Measurements from ENCODE around the gene EXOC2. TPM values are rescaled to one million over a fixed set of nuclear protein-coding genes. Genes with fewer than 3 reads are reported as not detected.
A peak's percentile ranks its signal among the peaks of the same experiment; 100 is the strongest.

EXOC2 gene
- total RNA-seq, 2 experiments from 2014 or later, result 31.9 to 35.4 TPM

GRCh38 chr6:603265-603664 is 89.7 kb downstream of the EXOC2 start:
- no peak overlapping the region for H3K4me3 Mint-ChIP-seq
- DNase-seq (no peak), ATAC-seq (ENCODE audit: low read depth) (no peak)
- H3K4me1 Mint-ChIP-seq, result peaks cover 3% of the 10 kb centered on the region
- H3K36me3 Mint-ChIP-seq, result peaks cover 10% of the 10 kb centered on the region
- H3K27ac Mint-ChIP-seq, result no peak overlapping the region
- POLR2A ChIA-PET, result no interaction called here
- peaks cover 3% of the 10 kb centered on the region for H3K9me3 Mint-ChIP-seq
- no peaks in the 10 kb centered on the region for H3K27me3 Mint-ChIP-seq

DNA sequence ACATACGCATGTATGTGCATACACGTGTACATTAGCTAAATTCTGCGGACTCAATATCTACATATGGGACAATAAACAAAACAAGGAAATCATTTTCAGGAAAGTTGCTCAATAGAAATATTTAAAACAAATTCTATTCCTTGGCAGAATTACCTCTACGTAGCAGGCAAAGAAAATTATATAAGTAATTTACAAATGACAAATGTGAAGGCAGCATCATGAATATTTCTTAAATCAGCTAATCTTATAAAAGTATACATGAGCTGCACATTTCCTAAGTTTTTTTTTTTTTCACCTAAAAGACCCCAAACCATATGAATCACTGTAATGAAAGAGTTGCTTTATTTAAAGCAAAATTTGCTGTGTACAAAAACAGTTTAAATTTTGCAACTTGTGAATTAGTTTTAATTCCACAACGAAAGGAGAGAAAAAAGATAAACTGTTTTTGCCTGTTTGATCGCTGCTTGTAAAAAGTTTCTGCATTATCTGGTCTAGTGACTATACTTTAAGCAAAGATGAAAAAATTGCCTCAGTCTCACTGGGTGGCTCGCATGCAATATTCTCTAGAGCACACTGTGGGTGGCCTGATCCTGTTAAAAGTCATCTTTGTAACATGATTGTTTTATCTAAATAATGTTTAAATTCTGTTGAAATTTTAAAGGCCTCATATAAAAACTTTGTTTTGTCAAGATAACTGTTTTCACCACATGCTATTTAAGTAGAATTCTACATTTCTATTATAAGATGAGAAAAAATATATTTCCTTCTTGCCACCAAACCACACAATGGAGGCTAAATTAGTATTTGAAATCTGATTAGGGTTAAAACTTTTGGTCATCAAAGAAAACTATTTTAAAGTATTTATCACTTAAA is 93.1 kb downstream of the EXOC2 start:
- H3K4me3 Mint-ChIP-seq, result no peak overlapping the region
- peaks cover 6% of the 10 kb centered on the region for H3K36me3 Mint-ChIP-seq
- H3K9me3 Mint-ChIP-seq, result no peaks in the 10 kb centered on the region
- no peak overlapping the region for H3K27ac Mint-ChIP-seq
- no peak for ATAC-seq (ENCODE audit: low read depth)
- POLR2A ChIA-PET, result no interaction called here
- H3K4me1 Mint-ChIP-seq, result no peaks in the 10 kb centered on the region
- no peaks in the 10 kb centered on the region for H3K27me3 Mint-ChIP-seq
- no peak for DNase-seq

DNA sequence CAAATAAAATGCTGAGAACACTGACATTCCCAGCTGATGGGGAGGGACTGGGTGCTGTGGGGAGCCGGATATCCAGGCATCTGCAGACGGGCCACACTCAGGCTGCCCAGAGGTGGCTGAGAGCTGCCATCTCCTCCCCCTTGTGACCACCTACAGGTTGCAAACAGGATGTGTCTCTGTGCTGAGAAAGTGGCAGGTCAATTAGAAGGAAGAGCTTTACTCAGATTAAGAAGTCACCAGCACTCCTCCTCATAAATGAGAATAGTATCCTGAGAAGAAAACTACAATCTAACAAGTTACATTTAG is 99.1 kb downstream of the EXOC2 start:
- no peaks in the 10 kb centered on the region for H3K27me3 Mint-ChIP-seq
- POLR2A ChIA-PET, result interaction anchor here (1.3 kb wide), 1 partner anchor 194 kb away, joined by 3 read pairs; no protein-coding TSS in a partner anchor
- no peaks in the 10 kb centered on the region for H3K9me3 Mint-ChIP-seq
- H3K4me1 Mint-ChIP-seq, result no peaks in the 10 kb centered on the region
- DNase-seq, result no peak
- no peak for ATAC-seq (ENCODE audit: low read depth)
- H3K27ac Mint-ChIP-seq, result no peak overlapping the region
- no peak overlapping the region for H3K4me3 Mint-ChIP-seq
- peaks cover 16% of the 10 kb centered on the region for H3K36me3 Mint-ChIP-seq

DNA sequence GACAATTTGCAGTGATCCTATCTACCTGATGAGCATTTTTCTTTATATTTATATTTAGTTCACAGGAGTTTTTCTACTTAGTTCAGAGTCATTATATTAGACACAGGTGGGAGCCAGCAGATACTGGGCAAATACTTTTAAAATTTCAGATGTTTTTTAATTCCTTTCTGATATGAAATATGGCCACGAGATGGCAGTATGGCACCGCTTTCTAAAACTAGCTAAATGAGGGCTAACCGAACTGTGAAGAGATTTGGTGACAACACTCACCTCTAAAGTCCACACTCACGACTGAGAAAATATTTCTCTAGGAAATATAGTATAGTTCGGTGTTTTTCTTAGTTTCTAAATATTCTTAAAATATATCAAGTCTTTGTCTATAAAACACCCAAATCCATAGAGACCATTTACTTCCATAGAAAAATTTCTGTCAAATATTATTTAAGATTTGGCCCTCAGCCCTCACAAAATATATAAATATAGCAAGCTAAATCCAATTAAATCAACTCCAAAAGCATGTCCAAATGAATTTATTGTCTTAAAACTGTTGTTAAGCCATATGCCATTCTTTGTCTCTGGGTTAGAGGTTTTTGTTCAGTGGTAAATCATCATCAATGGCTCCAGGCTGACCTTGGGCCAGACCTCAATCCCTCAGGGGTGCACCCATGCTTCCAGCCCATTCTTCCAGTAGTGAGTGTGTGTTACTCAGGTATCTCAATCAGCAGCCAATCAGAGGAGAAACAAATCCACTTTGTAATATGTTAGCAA is 99.6 kb downstream of the EXOC2 start:
- no peaks in the 10 kb centered on the region for H3K9me3 Mint-ChIP-seq
- POLR2A ChIA-PET, result interaction anchor here (1.3 kb wide), 1 partner anchor 194 kb away, joined by 3 read pairs; no protein-coding TSS in a partner anchor
- H3K27ac Mint-ChIP-seq, result peak overlapping the region; percentile 18
- no peak overlapping the region for H3K4me3 Mint-ChIP-seq
- DNase-seq (no peak), ATAC-seq (ENCODE audit: low read depth) (peak; percentile 66)
- H3K36me3 Mint-ChIP-seq, result peaks cover 16% of the 10 kb centered on the region
- no peaks in the 10 kb centered on the region for H3K4me1 Mint-ChIP-seq
- no peaks in the 10 kb centered on the region for H3K27me3 Mint-ChIP-seq

GRCh38 chr6:589090-589489 is 103.8 kb downstream of the EXOC2 start:
- peaks cover 11% of the 10 kb centered on the region for H3K36me3 Mint-ChIP-seq
- H3K4me3 Mint-ChIP-seq, result no peak overlapping the region
- POLR2A ChIA-PET, result no interaction called here
- no peaks in the 10 kb centered on the region for H3K9me3 Mint-ChIP-seq
- H3K27me3 Mint-ChIP-seq, result no peaks in the 10 kb centered on the region
- no peak for DNase-seq
- no peak for ATAC-seq (ENCODE audit: low read depth)
- H3K27ac Mint-ChIP-seq, result no peak overlapping the region
- H3K4me1 Mint-ChIP-seq, result peaks cover 3% of the 10 kb centered on the region

DNA sequence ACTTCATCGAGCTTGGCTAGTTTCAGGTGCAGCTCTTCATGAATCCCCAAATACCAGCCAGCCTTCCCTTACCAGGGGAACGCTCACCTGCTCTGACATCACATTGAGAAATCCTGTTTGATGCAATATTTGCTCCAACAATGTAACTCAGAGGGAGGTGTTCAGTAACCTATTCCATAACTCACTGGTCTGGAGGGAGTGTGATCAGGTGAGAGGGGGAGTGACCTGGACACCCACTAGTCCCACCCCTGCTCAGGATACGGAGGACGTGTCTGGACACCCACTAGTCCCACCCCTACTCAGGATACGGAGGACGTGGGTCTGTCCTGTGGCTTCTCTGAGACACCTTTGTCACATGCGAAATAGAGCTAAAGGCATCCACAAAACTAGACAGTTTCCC is 106.4 kb downstream of the EXOC2 start:
- DNase-seq, result no peak
- Mint-ChIP-seq H3K36me3 (peaks cover 9% of the 10 kb centered on the region), H3K4me3 (no peak overlapping the region), H3K4me1 (peaks cover 13% of the 10 kb centered on the region), H3K27me3 (no peaks in the 10 kb centered on the region), H3K27ac (no peak overlapping the region), H3K9me3 (no peaks in the 10 kb centered on the region)
- ATAC-seq (ENCODE audit: low read depth), result no peak
- POLR2A ChIA-PET, result no interaction called here

DNA sequence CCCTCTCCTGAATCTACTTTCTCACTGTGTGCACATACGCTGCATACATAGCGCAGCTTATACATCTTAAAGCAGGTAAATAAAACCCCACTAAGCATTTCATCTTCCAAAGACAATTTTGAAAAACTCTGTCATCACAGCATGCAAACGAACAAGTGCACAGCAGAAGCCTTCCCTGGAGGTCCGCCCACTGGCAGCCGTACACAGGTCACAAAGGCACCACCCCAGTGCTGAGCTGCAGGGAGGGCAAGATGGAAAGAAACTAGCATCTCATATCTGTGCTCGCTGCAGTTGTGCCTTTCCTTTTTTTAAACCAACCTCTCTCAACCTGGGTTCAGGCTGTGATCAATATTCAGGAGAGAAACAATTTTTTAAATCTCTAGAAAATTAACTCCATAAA is 109.3 kb downstream of the EXOC2 start:
- H3K27ac Mint-ChIP-seq, result peak overlapping the region; percentile 39
- ATAC-seq (ENCODE audit: low read depth) (no peak), DNase-seq (no peak)
- H3K4me1 Mint-ChIP-seq, result peaks cover 13% of the 10 kb centered on the region
- no peak overlapping the region for H3K4me3 Mint-ChIP-seq
- H3K9me3 Mint-ChIP-seq, result no peaks in the 10 kb centered on the region
- POLR2A ChIA-PET, result no interaction called here
- H3K27me3 Mint-ChIP-seq, result no peaks in the 10 kb centered on the region
- H3K36me3 Mint-ChIP-seq, result peaks cover 2% of the 10 kb centered on the region

DNA sequence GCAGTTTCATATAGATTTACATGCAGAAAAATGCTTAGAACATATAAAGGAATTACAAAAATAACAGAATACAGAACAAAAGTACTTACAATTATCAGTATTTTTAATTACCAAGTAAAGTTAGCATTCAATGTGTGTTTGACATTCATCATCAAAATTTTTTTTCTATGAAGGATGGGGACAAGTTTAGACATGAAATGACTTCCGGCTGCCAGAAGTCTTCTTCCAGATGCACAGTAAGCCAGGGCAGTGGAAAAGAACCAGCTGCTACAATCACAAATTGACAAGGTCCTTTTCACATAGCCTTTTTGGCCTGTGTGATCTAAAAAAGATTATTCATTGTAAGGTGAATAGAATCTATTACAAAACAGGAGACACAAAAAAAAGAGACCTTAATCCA is 109.8 kb downstream of the EXOC2 start:
- Mint-ChIP-seq H3K9me3 (no peaks in the 10 kb centered on the region), H3K27ac (no peak overlapping the region), H3K36me3 (peaks cover 2% of the 10 kb centered on the region), H3K4me3 (no peak overlapping the region), H3K27me3 (no peaks in the 10 kb centered on the region), H3K4me1 (peaks cover 18% of the 10 kb centered on the region)
- ATAC-seq (ENCODE audit: low read depth) (no peak), DNase-seq (no peak)
- POLR2A ChIA-PET, result no interaction called here

DNA sequence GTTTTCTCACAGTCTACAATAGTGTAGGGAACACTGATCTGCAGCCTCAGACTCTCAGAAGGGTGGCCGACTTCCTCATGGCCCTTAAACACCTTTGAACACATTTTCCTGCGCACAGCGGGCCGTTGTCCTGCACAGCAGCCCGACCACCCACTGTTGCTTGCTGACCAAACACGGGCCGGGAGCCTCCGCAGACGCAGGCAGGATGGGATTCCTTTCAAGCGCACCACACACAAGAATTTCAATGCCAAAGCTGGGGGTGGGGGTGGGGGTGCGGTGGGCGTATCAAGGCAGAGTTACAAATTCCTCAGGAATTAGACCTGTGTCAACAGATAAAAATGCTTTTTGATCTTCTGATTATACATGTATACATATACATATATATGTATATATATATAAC is 110.6 kb downstream of the EXOC2 start:
- Mint-ChIP-seq H3K4me1 (peaks cover 21% of the 10 kb centered on the region), H3K9me3 (no peaks in the 10 kb centered on the region), H3K36me3 (peaks cover 2% of the 10 kb centered on the region), H3K27ac (no peak overlapping the region), H3K27me3 (no peaks in the 10 kb centered on the region), H3K4me3 (no peak overlapping the region)
- DNase-seq (no peak), ATAC-seq (ENCODE audit: low read depth) (no peak)
- POLR2A ChIA-PET, result no interaction called here

DNA sequence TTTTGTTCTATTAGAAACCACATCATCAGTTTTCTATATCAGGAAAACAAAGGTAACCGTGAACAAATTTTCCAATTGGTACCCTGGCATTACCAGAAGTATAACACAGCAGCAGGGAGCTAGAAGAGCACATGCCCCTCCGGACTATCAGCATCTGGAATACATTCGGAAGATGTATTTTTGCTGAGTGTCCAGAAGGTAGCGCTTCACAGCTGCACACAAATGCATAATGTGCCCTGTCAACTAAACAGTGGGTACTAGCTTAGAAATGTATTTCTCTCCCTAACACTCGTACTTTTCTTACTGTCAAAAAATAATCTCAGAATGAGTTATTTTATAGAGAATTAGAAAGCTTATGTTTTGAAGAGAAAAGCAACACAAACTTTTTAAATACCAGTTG is 113.6 kb downstream of the EXOC2 start:
- no peak overlapping the region for H3K4me3 Mint-ChIP-seq
- peaks cover 20% of the 10 kb centered on the region for H3K36me3 Mint-ChIP-seq
- DNase-seq, result no peak
- no peak for ATAC-seq (ENCODE audit: low read depth)
- H3K9me3 Mint-ChIP-seq, result peaks cover 4% of the 10 kb centered on the region
- H3K27ac Mint-ChIP-seq, result no peak overlapping the region
- no peaks in the 10 kb centered on the region for H3K27me3 Mint-ChIP-seq
- H3K4me1 Mint-ChIP-seq, result peaks cover 20% of the 10 kb centered on the region
- POLR2A ChIA-PET, result interaction anchor here (0.7 kb wide), 1 partner anchor 173 kb away, joined by 3 read pairs; no protein-coding TSS in a partner anchor

- ATAC-seq (ENCODE audit: low read depth), result no peak
- no peak for DNase-seq
- Mint-ChIP-seq H3K9me3 (peaks cover 4% of the 10 kb centered on the region), H3K27me3 (no peaks in the 10 kb centered on the region), H3K4me3 (no peak overlapping the region), H3K27ac (no peak overlapping the region), H3K36me3 (peaks cover 32% of the 10 kb centered on the region), H3K4me1 (peaks cover 5% of the 10 kb centered on the region)
- POLR2A ChIA-PET, result no interaction called here
Measured at GRCh38 chr6:572596-573265, 120.2 kb downstream of the EXOC2 start.

- Mint-ChIP-seq H3K36me3 (peaks cover 34% of the 10 kb centered on the region), H3K27ac (no peak overlapping the region), H3K9me3 (peaks cover 4% of the 10 kb centered on the region), H3K4me3 (no peak overlapping the region), H3K27me3 (no peaks in the 10 kb centered on the region), H3K4me1 (peaks cover 2% of the 10 kb centered on the region)
- POLR2A ChIA-PET, result no interaction called here
- DNase-seq (no peak), ATAC-seq (ENCODE audit: low read depth) (no peak)
Measured at GRCh38 chr6:571892-572291, 121.0 kb downstream of the EXOC2 start.

- ATAC-seq (ENCODE audit: low read depth), result no peak
- peaks cover 4% of the 10 kb centered on the region for H3K9me3 Mint-ChIP-seq
- H3K4me3 Mint-ChIP-seq, result no peak overlapping the region
- peaks cover 30% of the 10 kb centered on the region for H3K36me3 Mint-ChIP-seq
- H3K27ac Mint-ChIP-seq, result no peak overlapping the region
- H3K27me3 Mint-ChIP-seq, result no peaks in the 10 kb centered on the region
- DNase-seq, result no peak
- POLR2A ChIA-PET, result no interaction called here
- peaks cover 2% of the 10 kb centered on the region for H3K4me1 Mint-ChIP-seq
Measured at GRCh38 chr6:570825-571224, 122.1 kb downstream of the EXOC2 start.
